Activated effector memory CD4-positive, alpha-beta T cell treated with Interleukin-2 at 50 U/mL for 16 hours (primary cell): ENCODE results near the gene BBOF1.
"Not testable (repeated sequence)": the region's sequence is repeated elsewhere in the genome, so short reads cannot be mapped to it uniquely, and the experiment has no call there.

ENCODE experiments used
- DNase-seq: peaks from one replicate; pipeline ENCODE4 v3.0.0-alpha.2; 2020

The BBOF1 gene

DNA sequence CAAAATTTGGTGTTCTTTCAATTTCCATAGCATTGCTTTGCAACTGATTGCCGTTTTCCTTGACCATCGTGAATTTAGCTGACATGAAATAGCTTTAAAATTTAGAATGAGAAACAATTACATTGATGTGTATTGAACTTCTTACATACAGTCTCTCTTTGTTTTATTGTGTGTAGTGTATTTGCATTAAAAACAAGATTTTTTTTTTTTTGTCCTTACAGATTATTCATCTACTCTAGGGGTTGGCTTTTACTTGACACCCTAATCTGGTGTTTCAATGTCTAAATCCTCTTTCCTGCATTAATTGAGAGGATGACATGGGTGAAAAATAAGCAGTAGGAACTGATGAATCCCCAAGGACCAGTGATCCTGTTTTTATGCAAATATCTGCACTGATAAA, 86.2 kb downstream of the BBOF1 start:
- DNase-seq, result no peak

DNA sequence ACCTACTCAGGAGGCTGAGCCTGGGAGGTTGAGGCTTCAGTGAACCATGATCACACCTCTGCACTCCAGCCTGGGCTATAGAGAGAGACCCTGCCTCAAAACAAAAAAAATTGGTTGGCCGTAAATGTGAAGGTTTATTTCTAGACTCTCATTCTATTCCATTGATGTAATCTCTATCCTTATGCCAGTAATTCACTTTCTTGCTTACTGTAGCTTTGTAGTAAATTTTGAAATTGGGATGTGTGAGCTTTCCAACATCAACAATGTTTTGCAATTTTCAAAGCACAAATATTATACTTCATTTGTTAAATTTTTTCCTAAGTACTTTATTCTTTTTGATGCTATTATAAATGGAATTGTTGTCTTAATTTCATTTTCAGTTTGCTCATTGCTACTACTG, 90.2 kb downstream of the BBOF1 start:
- DNase-seq, result no peak

DNA sequence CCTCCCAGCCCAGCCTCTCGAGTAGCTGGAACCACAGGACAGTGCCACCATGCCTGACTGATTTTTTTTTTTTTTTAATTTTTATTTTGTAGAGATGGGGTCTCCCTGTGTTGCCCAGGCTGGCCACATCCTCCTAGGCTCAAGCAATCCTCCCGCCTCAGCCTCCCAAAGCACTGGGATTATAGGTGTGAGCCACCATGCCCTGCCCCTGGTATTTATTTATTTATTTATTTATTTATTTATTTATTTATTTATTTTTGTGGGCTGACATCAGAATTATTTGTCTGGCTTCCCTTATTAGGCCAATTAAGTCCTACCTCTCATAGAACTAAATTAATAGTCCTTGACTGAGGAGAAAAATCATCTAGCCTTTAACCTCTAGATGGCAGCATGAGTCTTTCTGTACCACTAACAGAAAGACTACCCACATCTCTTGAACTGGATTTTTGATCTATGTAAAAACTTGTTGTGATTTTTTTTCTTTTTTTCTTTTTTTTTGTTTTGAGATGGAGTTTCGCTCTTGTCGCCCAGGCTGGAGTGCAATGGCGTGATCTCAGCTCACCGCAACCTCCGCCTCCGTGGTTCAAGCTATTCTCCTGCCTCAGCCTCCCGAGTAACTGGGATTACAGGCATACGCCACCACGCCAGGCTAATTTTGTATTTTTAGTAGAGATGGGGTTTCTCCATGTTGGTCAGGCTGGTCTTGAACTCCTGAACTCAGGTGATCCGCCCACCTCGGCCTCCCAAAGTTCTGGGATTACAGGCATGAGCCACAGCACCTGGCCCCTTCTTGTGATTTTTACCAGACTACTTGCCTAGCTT, 92.5 kb downstream of the BBOF1 start:
- DNase-seq, result not testable (repeated sequence)
